GM19438 (cell line): ENCODE results near the gene FOCAD.

Source experiments
- ATAC-seq: cut with Tn5 transposase; IDR thresholded peaks from one replicate; pipeline ENCODE4 v1.9.1; 2021; ENCODE audit warnings: low read depth; ENCODE audit not compliant: unreplicated experiment

Gene FOCAD

DNA sequence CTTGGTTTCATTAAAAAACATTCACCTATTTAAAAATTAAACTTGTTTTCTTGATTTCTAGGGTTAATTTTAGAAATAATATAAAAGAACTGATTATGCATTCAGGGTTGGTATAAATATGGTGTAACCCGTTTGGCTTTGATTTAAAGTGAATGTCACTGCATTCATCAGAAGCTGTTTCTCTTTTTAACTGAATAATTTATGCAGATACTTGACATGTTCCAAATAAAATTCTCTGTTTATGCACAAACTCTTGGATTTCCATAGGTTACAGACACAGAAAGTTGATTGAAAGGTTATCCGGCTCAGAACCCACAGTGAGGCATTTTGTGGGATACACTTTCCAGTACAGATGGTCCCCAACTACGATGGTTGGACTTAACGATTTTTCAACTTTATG is 186.1 kb downstream of the FOCAD start:
- no peak for ATAC-seq

DNA sequence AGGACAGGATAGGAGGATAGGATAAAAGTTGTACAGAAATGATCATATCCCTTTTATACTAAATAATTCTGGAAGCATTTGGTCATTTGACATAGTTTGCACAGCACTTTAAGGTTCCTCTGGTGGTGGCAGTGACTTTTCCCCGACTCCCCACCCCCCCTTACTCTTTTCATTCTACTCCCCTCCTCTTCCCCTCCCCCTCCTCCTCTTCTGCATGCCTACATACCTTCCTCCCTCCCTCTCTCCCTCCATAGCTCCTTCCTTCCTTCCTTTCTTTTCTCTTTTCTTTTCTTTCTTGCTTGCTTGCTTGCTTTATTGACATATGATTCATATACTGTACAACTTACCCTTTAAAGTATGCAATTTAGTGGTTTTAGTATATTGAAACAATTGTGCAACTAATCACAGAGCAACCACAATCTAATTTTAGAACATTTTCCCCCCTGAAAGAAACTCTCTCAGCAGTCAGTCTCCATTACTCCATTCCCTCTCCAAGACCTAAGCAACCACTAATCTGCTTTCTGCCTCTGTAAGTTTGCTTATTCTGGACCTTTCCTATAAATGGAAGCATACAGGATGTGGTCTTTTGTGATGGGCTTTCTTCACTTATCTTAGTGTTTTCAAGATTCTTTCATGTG is 188.4 kb downstream of the FOCAD start:
- no peak for ATAC-seq

DNA sequence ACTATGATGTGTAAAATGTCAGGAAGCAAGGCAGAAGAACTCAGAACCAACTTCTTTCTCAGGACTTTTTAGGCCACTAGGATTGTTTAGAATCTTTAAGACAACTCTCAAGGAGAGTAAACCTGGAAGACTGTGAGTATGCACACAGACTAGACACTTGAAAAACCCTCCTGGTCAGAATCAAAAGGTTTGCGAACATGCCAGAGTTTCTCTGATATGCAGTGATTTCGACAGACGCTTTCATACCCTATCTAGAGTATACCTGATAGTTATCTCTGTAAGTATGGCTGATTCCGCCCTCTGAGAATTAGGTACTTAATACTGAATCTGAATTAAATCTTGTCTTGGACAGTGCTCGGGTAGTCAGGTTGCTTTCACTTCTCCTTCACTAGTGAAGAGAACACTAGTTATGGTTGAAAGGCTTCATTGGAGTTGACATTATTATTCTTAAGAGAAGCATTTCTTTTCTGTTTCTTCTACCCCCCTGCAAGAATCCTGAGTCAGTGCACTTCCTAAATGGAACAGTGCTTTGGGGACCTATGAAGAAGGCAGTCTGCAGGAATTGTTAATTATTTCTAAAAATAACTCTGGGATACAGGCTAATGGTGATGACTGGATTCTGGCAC is 189.3 kb downstream of the FOCAD start:
- ATAC-seq = no peak

DNA sequence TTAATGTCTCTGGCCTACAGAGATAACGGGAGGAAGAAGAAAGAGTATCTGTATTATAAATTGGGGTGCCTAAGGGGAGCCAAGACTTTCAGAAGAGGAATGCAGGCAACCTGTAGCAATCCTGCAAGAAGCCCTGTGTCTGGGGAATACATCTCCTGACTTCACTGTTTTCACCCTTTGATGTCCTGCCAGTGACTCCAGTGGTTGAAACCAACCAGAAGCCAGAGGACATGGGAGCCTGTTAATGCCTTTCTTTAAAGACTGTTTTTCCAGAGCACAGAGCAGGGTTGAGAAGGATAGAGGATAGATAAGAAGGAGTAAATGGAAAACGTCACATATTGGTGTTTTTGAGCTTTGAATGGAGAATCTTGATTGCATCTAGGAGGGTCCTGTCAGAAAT is 196.2 kb downstream of the FOCAD start:
- no peak for ATAC-seq

DNA sequence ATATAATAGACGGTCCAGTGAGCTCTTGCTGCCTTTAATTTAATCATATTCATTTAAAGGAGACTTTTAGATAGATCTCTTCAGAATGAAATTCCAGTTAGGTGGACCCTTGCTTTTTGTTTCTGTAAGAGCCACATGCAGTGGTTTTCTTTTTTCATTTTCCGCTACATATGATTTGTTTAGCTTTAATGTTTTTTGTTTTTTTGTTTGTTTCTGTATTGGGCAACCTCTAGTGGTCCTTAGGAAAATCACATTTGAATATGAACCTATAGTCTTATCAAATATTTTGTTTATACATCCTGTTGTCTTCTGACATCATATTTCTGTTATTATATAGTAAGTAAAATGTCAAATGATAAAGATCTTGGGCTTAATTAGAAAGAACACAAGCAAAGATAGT is 196.6 kb downstream of the FOCAD start:
- ATAC-seq = no peak

DNA sequence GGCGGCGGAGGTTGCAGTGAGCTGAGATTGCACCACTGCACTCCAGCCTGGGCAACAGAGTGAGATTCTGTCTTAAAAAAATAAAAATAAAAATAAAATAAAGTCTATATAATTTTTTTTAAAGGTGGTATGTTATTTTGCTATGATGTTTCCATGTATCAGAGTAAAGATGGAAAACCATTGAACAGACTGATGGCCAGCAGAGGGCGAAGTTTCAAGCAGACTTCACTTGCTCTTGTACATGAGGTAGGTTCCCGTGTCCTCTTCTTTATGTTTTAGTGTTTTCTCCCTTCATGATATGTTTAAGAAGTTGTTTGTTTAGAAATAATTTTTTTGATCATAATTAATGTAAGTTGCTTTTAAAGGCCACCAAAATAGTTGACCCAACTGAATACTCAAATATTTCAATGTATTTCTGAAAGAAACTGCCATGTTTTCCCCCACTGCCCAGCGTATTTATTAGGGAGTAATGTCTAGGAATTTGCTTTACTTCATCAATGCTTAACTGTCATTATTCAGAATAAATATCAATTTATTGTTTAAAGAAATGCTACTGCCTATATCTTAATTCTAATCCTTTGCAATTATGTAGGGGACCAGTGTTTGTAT is 201.0 kb downstream of the FOCAD start:
- ATAC-seq = no peak

DNA sequence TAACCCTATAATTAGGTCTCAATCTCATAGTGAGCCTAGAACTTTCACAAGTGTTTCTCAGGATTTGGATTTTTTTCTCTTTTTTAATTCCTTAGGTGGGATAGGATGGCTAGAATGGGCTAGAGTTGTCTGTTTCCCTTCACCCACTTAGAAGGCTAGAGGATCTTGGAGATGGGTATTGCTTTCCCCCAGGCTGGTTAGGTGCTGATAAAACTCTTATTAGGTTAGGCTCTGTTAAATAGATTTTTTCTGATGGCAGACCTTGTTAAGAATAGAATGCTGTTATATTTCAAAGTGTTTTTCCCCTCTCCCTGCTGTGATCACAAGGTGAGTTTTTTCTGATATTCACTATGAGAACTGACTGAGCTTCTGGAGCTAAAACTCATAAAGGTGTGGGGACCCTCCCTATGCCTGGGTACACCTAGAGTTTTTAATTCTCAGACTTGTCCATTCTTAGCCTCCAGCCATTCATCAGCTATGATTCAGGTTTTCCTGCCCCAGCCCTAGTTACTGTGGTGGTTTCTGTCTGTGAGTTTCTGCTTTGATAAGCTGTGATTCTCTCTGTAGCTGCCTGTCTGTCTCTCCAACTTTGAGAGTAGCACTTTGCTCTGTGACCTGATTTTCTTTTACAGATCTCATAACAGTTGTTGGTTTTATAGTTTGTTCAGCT is 215.0 kb downstream of the FOCAD start:
- ATAC-seq = no peak

DNA sequence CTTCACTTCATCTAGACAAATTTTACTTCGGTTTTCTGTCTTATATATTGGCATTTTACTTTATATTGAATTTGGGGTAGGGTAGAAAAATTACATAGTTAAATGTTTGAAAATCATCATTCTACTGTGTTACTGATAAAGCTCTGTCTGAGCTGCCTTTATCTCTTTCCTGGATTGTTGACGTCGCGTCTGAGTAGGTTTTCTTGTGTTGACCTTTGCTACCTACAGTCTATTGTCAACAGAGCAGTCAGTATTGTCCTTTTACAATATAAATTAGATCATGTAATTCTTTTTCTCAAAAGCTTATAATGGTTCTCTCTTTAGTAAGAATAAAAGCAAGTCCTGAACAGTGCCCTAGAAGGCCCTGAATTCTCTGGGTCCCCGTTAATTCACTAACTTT is 219.2 kb downstream of the FOCAD start:
- no peak for ATAC-seq

DNA sequence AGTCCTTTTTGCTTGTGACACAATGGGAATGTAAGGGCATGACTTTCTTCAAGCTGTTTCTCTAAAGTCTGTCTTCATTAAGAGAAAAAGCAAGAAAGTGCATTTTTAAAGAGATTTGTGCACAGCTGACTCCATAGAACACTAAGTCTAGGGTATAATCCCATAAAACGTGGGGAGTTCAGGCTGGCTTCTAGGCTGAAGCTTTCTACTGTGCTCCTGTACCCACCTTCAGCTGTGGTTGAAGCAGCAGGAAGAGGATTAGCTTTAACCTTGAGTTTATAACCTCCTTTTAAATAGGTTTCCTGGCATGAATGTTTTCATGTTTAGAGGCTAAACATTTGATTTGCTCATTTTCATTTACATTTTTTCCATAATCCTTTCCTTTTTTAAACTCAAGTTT is 220.9 kb downstream of the FOCAD start:
- no peak for ATAC-seq

DNA sequence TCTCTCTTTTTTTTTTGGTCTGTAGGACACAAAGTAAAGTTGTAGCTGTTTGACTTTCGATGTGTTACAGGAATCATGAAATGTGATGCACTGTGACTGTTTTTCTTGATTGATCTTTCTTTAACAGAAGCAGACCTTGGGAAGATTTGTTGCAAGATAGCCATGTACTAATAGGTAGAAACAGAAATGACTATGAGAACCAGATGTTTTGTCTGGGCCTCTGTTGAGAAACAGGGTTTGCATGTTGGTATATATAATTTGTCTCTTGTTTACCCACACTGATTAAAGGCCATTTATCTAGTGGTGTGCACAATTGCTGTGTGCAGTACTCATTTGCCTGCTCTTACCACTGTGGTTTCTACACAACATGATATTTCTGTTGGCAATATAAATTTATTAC is 222.3 kb downstream of the FOCAD start:
- no peak for ATAC-seq

DNA sequence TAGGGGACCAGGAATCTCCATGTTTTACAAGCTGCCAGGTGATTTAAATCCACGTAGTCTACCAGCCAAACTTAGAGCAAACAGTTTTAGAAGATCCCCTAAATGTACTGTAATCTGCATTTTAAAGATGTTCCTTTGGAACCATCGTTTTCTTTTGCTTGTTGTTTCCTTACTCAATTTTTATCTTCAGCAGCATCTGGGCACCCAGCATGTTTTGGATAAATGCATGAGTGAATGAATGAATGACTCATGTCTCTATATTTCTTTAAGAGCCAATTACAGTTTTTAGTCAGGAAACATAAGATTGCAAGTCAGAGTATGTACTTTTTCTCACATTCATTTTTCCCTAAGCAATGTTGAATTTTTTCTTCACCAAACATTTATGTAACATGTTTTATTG is 224.4 kb downstream of the FOCAD start:
- no peak for ATAC-seq

DNA sequence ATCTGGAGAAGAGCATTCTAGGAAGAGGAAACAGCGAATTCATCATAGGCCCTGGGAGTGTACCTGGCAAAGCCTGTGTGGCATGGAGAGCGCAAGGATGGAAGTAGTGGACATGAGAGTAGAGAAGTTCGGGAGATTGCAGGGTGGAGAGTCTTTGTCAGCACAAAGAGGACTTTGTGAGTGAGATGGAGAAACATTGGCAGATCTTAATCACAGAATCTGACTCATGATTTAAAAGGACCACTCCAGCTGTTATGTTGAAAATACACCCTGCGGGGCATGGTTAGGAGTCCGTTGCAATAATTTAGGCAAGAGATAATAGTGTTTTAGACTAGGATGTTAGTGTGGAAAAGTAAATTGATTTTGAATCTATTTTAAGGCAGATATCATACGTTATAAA is 230.5 kb downstream of the FOCAD start:
- no peak for ATAC-seq

DNA sequence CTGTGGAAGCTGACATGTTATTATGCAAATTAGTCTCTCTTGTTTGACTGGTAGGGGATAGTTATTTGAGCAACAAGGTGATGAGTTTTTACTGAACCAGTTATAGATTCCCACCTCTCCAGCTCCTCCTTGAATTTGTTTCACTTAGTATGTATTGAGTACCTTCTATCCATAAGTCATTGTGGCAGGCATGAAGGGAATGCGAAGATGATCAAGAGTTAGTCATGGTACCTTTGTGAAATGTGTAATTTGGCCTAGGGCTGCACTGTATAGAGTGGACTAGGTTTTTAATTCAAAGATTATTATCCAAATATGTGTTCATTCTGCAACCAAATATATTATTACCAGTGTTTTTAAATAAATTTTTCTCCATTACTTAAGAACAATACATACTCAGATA is 237.3 kb downstream of the FOCAD start:
- no peak for ATAC-seq

DNA sequence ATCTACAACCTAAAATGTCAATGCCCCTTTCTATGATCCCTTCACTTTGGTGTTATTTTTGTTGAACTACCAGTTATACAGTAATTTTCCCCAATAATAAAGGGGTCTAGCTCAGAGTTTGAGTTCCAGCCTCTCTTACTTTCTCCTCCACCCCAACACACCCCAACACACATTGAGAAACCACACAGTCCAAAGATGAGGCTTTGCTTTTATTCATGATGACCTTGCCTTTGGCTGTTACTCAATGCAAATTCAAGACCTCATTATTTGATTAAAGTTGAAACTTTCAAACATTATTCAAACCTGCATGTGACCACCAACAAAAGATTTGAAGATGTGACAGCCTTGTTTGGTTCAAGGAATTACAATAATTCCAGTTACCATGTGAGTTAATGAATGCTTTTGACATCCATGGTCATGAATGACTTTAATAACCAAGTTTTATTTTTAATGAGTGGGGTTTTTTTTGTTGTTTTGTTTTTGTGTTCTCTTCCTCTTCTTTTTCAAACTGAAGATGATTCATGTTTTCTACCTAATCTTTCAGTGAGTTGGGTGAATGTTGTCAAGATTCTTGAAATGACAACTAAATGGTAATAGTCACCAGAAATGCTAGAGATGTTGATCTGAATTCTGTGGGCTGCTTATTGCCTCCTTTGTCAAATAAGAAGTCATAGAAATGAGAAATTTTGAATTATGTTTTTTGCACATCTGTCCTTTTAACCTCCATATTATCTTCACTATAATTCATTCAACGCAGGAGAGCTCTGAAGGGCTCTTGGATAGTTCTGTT is 241.4 kb downstream of the FOCAD start:
- ATAC-seq = no peak

DNA sequence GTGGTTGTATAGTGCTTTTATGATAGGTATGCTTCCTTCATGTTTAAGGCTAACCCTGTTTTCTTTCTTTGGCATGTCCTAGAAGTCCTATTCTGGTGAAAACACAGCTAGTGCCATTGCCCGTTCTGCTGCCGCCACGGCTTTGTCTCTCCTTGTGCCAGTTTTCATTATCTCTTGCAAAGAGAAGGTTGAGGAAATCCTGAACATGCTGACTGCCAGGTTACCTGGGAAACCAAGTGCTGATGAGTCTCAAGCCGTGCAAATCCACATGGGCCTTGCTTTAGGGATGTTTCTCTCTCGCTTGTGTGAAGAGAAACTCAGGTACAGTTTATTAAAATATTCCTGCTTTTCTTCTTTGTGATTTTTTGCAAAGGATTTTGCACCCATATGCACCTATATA is 245.2 kb downstream of the FOCAD start:
- no peak for ATAC-seq

DNA sequence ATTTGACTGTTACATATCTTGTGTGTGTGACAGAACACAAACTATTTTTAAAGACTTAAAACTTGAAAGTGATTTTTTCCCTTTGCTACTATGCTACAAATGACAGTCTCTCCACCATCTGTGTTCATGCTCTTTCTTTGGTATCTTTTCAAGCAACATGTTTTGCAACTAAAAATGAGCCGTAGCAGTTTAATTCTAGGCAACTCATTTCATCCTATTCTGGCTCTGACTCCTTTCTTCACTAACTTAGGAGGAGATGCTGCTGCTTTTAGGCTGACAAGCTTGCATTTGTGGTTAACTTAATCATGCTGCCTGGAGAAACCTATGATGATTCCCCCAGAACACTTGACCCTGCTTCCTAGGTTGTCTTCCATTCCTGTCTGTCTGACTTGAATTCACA is 246.8 kb downstream of the FOCAD start:
- no peak for ATAC-seq

DNA sequence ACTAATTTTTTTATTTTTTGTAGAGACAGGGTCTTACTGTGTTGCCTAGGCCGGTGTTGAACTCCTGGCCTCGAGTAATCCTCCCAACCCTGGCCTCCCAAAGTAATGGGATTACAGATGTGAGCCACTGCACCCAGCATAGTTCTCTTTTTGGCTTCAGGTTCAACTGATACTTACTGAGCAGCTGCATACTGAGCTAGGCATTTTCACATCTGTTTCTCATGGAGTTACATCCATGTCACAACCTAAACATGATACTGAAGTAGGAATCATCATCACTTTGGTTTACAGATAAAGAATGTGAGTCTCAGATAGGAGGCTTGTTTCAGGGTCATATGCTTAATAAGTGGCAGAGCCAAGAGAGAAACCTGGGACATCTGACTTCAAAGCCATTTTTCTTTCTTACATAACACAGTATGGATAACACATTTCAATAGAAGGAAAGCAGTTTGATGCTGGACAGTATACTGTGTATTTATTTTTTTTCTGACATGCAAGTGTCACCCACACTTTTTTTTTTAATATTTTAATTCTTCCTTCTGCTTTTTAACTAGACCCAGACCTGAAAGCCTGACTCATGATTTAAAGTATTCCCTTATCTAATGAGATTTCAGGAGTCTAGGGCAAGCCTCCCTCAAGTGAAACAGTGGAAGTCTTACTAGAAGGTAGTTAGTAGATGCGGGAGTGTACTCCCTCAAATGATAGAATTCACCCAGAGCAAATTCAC is 256.6 kb downstream of the FOCAD start:
- ATAC-seq = peak; percentile 49

DNA sequence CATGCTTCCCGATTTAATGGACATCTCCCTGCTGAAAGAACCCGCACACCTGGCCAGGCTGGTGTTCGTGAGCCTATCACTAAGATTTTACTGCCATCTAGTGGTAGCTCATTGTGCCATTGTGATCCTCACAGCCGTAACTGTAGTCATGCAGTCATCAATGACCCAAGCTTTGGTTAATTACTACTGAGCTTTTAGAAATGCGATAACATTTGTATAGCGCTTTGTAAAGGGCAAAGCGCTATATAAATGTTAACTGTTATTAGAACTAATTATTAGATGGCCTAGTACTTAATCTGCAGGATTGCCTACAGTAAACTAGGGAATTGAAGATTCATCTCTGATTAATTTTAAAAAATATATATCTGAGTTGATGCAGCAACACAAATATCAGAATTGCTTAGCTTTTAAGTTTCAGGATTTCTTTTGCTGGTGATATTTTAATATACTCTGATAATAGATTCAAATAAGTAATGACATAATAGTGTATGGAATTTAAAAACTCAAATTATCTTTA is 257.2 kb downstream of the FOCAD start:
- peak; percentile 99 for ATAC-seq

DNA sequence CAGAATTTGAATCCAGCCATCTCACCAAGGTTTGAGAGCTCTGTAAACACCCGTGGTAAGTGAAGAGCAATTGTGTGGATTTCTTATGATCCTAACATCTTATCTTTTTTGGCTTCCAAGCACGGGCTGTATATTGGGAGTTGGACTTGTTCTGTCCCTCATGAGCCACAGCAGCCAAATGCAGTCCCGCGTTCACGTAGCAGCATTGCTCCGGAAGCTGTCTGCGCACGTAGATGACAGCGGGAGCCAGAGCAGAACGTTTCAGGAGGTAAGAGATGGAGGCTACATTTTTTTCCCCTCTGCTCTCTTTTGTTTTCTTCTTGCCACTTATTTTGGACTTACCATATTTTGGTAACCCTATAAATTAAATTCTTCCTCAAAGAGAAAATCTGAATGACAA is 260.4 kb downstream of the FOCAD start:
- no peak for ATAC-seq

DNA sequence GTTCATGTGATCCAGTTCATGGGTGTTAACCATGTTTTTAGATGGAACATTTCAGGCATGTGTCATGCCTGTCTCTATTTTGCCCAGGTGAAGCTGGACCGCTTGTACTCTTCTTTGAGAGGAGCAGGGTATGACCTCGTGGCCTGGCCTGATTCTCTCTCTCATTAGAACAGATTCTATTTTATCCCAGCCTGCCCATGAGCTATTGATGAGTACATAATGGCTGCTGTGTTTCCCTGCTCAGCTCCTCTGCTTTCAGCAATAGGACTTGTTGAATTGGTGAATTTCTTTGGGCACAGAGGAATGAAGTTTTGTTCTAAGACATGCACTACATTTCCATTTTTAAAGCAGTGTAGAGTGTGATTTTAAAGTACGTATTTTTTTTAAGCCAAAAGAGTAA is 261.2 kb downstream of the FOCAD start:
- no peak for ATAC-seq
